ENCODE measurements around the gene TTYH2. TPM values are rescaled to one million over a fixed set of nuclear protein-coding genes. Genes with fewer than 3 reads are reported as not detected.

TTYH2 gene
- total RNA-seq, 1 donor from 2014 or later: 7.4 TPM

DNA sequence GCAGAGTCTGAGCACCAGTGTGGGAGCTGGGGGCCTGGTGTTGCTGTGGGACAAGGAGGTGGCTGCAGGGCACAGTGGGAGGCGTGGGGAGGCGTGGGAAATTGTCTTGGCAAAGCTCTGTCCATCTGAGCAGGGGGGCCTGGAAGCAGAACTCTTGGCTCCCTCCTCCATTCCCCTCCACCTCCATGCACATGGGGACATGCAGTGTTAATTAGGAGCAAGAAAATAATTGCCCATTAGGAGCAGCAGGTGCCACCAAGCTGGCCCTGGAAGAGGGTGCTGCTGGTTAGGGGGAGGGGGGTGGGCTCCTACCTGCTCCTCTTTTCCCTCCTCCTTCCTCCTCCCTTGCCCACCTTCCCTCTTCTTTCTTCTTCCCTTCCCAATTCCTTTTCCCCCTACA is 4.5 kb downstream of the TTYH2 start:
- Histone ChIP-seq H3K27ac (no peak overlapping the region), H3K4me1 (peaks cover 11% of the 10 kb centered on the region), H3K27me3 (no peaks in the 10 kb centered on the region), H3K9me3 (no peaks in the 10 kb centered on the region), H3K4me3 (no peak overlapping the region), H3K36me3 (no peaks in the 10 kb centered on the region)
- intact Hi-C loops (cut with DNase I): no loop called here
- ATAC-seq (no peak), DNase-seq (no peak)
- TF ChIP-seq CTCF (IDR thresholded peaks at IDR 0.05): no peak

DNA sequence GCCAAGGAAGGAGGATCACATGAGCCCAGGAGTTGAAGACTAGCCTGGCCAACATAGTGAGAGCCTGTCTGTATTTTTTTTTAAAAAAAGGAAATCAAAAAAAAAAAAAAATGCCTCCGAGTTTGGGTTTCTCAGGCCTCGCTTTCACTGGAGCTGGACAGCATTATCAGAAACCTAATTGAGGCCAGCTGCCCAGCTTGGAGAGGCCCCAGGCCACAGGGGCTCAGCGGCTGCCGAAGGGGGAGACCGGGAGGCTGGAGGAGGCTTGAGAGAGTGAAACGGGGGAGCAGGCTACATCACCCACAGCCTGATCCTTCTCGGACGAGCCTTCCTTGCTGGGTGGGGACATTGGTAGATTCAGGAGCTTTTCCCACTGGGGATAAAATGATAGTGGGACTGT is 5.1 kb downstream of the TTYH2 start:
- DNase-seq (no peak), ATAC-seq (no peak)
- Histone ChIP-seq H3K4me3 (no peak overlapping the region), H3K9me3 (no peaks in the 10 kb centered on the region), H3K4me1 (peaks cover 11% of the 10 kb centered on the region), H3K36me3 (no peaks in the 10 kb centered on the region), H3K27ac (no peak overlapping the region), H3K27me3 (no peaks in the 10 kb centered on the region)
- intact Hi-C loops (cut with DNase I): no loop called here
- no peak for TF ChIP-seq CTCF (IDR thresholded peaks at IDR 0.05)

DNA sequence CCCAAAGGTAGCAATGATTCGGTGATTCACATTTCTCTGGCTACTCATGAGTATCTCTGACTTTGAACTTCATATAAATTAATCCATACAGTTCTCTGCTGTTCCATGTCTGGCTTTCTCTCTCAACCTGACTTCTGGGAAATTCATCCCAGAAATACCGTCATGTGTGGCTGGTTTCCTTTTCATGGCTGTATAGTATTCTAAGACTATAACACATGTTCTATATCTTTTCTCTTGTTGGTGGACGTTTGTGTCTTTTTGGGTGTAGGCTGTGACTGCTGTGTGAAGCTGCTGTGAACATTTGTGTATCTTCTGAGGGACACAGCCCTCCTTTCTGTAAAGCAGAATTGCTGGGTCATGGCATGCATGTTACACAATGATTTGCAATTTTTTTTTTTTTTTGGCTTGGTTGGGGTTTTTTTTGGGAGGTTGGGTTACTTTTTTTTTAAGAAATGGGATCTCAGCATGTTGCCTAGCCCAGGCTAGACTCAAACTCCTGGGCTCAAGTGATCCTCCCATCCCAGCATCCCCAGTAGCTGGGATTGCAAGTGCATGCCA is 6.3 kb downstream of the TTYH2 start:
- DNase-seq (no peak), ATAC-seq (no peak)
- Histone ChIP-seq H3K4me3 (no peak overlapping the region), H3K9me3 (no peaks in the 10 kb centered on the region), H3K36me3 (no peaks in the 10 kb centered on the region), H3K4me1 (peaks cover 1% of the 10 kb centered on the region), H3K27ac (no peak overlapping the region), H3K27me3 (no peaks in the 10 kb centered on the region)
- intact Hi-C loops (cut with DNase I): no loop called here
- no peak for TF ChIP-seq CTCF (IDR thresholded peaks at IDR 0.05)

DNA sequence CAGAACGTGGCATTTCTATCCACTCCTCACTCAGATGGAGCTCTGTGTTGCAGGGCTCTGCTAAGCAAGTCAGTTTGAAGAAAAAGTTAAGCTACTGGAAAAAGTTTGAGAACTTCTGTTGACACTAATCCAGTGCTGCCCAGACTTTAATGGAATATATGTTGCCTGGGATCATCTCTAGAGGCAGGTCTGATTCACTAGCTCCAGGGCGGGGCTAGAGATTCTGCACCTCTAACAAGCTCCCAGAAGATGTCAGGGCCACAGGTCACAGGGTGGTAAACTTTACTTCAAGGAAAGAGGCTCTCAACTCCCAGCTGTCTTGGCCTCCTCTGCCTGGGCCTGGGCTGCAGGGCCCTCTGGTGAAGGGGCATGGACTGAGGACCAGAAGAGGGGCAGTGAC is 6.8 kb downstream of the TTYH2 start:
- ATAC-seq (no peak), DNase-seq (no peak)
- TF ChIP-seq CTCF (IDR thresholded peaks at IDR 0.05): no peak
- Histone ChIP-seq H3K27ac (no peak overlapping the region), H3K36me3 (no peaks in the 10 kb centered on the region), H3K9me3 (no peaks in the 10 kb centered on the region), H3K27me3 (no peaks in the 10 kb centered on the region), H3K4me3 (no peak overlapping the region), H3K4me1 (no peaks in the 10 kb centered on the region)
- intact Hi-C loops (cut with DNase I): no loop called here

DNA sequence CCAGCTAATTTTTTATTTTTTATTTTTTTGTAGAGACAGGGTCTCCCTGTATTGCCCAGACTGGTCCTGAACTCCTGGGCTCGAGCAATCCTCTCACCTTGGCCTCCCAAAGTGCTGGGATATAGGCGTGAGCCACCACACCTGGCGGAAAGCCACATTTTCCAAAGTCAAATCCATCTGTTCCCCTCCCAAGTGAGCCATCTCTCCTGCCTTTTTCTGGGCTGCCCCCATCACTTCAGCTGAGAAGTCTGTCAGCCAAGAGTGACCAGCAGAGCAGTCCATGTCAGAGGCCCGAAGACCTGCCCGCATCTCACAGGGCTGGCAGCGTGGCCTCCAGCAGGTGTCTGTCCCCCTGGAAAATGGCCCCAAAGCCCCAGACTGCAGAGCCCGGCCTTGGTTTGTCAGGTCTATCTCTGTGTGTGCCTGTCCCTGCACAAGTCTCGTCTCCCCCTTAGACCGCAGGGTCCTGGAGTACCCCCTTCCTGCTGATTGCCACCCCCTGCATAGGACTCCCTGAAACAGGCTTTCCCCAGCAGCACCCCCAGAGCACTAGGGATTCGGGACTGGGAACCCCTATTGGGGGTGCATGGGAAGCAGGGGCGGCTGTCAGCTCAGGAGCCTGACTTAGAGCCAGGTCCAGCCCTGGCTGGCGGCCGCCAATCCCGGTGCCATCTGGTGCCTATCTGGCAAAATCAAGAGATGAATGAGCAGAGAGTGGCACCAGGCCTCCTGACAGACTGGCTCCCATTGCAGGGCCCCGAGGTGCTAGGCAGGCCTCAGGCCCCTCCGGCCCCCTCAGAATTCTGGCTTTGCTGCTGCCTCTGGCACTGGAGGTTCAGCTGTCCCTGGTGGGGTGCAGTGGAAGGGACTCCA is 7.8 kb downstream of the TTYH2 start:
- ATAC-seq: no peak
- no peaks in the 10 kb centered on the region for H3K4me1 ChIP-seq
- H3K36me3 ChIP-seq: no peaks in the 10 kb centered on the region
- DNase-seq: no peak
- H3K9me3 ChIP-seq: no peaks in the 10 kb centered on the region
- H3K27me3 ChIP-seq: no peaks in the 10 kb centered on the region
- no peak for TF ChIP-seq CTCF (IDR thresholded peaks at IDR 0.05)
- no peak overlapping the region for H3K27ac ChIP-seq
- intact Hi-C loops (cut with DNase I): no loop called here
- H3K4me3 ChIP-seq: no peak overlapping the region

Data from upper lobe of right lung (tissue), 1 donor.